HG02763 (cell line): ENCODE results near the gene CDSN.

Experiments used
- ATAC-seq: cut with Tn5 transposase; IDR thresholded peaks from one replicate; pipeline ENCODE4 v1.9.1; 2021; ENCODE audit warnings: mild to moderate bottlenecking, moderate library complexity; ENCODE audit not compliant: unreplicated experiment

CDSN gene

DNA sequence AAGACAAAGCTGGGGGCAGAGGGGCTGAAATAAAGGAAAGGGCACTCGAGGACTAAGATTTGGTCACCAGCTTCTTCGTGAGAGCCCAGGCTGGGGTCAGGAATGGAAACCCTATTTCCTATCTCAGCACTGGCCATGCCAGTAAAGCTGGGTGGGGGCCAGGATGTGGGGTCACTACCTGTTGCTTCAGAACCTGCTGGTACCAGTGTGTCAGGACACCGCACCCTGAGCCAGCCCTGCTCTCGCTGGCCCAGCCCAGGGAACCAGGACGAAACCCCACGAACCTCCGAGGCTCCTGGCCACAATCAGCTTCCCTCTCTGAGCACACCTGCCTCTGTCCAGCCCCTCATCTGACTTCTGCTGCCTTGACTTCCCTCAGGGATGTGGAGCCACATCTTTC is 2.1 kb downstream of the CDSN start:
- no peak for ATAC-seq

DNA sequence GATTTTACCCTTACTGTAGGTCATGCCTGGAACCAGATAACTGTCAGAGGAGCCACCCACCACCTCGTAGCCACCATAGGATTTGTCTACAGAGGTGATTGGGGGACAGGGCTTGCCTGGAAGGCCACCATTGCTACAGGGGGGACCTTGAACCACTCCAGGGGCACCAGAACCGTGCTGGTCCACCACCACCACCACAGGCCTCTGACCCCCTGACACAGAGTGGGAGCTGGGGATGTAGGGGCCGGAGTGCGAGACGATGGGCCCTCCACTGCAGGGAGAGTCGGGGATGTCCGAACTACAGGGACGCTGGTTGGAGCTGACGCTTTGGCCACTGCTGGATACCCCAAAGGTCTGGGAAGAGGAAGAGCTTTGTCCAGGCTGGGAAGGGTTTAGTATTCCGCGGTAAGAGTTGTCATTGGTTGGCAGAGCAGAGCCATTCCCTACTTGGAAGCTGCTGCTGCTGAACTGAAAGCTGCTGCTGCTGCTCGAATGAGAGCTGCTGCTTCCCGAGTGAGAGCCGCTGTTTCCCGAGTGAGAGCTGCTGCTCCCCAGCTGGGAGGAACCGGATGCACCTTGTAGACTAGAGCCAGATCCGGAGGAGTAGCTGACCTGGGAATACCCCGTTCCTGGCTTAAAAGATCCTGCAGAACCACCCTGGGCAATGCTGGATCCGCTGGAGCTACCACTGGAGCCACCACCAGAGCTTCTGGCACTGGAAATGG is 3.4 kb downstream of the CDSN start:
- no peak for ATAC-seq

DNA sequence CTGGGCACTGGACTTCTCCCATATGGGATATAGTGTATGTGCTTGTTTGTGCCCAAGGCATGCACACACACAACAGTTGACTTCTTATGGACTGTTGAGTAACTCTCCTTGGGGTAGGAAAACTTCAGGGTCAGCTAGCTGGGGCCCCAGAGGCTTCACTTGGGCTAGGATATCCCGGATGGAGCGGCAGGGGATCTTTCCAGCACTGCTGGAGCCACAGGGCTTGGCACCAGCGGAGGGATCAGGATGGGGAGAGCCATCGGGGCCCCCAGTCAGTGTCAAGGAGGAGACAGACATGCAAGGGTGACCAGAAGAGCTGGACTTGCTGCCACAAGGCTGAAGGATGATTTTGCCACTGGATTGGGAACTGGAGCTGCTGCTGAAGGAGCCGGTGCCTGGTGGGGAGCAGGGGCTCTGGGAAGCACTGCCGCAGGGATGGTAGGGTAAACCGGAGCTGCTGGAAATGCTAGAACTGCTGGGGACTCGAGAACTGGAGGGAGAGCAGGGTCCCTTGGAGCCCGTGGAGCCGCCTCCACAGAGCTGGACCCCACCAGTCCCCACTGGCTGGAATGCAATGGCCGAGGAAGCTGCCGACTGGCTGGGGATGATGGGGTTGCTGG is 4.2 kb downstream of the CDSN start:
- ATAC-seq: no peak

DNA sequence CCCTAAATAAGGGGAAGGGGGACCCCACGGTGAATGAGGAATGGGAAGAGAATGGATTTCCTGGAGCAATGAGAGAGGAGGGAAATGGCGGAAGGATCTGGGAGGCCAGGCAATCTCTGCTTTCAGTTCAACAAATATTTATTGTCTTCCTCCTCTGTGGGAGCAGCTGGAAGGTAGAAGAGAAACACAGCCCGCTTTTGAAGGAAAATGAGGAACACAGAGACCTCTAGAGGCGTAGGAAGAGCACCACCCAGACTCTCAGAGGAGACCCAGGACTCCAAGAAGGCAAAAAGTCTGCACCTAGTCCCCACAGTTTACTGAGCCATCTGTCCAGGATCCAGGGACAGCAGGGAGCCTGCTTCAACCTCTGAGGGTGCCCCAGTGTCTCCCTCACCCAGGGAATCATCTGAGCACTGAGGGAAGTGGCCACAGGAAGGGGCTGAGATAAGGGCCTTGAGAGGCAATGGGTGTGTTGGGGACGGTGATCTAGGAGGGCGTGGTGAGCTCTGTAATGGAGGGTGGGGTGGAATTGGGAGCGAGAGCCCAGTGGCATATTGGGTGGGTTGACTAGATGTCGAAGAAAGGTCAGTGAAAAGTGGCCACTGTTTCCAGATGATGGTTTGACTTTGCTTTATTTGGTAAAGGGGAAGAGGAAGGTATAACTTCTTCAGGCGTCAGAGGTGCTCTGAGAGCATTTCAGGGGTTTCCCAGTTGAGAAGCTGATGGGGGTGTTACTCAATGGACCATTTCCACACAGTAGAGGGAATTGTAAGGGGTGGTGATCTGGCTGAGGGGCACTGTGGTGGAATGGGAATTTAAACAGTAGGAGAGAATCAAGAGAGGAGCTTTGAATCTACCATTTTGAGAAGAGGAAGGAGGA is 5.0 kb downstream of the CDSN start:
- no peak for ATAC-seq

DNA sequence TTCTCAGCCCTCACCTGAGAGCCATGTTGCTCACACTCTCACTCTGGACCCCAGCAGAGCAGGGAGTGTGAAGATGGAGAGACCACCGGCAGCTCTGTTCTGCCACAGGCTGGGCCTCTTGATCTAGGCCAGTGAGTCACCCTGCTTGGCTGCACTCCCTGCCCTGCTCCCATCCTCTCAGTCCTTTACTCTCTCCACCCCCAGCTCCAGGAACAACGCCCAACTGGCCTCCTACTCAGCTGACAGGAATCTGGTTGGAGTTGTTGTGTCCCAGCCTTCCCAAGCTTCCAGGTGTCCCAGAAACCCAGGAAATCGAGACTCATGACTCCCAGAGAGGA is 5.7 kb downstream of the CDSN start, which contains the start of gene PSORS1C1:
Gene PSORS1C1 (plus strand): TSS at position 260 of the 338 bp plus-strand sequence. CDS start 14,833 bp downstream, outside the sequence.
- ATAC-seq: no peak

DNA sequence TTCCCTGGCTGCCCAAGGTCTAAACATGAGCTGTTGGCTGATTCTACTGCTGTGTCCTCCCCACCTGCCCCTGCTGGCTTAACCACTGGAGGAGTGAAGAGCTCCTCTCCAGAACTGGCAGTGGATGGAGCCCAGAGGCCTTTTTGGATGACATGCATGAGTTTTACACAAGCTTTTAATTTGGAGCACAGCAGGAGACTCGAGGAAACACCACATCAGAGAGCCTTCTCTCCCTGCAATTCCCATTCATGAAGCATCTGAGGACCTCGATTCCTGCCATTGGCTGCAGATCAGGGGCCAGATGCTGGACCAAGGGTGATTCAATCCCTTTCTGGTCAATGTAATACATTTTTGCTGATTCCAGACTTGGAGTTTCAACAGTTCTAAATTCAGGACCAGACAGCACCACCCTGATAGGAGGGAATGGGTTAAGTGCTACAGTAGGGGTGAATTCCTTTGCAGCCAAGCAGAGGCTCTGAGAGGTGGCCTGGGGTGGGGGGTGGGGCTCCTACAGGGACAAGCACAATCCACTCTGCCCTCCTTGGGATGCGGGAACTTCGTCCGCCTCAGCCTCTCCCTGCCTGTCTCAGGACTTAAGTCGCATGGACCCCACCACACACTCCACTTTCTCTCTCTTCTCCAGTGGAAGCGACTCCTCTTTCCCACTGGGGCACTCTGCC is 6.2 kb downstream of the CDSN start:
- no peak for ATAC-seq

DNA sequence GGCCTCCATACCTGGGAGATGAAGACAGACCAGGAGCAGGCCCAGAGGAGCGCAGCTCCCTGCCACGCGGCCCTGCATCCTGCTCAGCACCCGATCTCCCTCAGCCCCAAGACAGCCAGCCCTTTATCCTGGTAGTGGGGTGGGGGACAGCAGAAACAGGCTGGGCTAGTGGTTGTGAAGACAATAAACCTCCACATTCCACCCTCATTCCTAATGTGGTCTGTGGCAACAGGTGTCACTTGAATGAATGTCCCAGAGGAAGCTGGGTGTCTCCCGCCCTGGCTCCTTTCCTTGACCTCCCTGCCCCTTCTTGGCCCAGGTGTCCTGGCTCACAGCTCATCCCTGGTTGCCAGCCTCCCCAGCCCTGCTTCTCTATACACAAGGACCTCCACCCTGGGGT is 7.8 kb downstream of the CDSN start, which contains the start of gene C6orf15:
Gene C6orf15 (minus strand): TSS at position 98 of the 400 bp plus-strand sequence. CDS start 20 bp downstream, at position 78.
- no peak for ATAC-seq

DNA sequence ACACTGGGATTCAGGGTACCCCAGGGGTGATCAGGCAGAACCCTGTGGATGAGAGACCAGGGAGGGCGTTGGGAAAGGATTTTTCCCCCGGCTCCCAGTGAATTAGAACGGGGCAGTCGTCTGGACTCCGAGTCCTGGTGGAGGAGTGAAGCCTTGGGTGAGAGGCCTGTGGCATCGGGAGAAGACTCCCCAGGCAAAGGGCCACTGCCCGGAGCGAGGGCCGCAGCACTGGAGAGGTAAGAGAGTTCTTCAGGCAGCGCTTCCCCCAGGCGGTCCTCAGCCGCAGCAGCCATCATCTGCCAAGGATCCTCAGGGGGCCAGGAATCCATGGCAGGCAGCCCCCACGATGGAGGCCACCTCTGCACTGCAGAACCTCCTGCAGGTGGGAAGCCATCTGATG is 8.5 kb downstream of the CDSN start:
- no peak for ATAC-seq

DNA sequence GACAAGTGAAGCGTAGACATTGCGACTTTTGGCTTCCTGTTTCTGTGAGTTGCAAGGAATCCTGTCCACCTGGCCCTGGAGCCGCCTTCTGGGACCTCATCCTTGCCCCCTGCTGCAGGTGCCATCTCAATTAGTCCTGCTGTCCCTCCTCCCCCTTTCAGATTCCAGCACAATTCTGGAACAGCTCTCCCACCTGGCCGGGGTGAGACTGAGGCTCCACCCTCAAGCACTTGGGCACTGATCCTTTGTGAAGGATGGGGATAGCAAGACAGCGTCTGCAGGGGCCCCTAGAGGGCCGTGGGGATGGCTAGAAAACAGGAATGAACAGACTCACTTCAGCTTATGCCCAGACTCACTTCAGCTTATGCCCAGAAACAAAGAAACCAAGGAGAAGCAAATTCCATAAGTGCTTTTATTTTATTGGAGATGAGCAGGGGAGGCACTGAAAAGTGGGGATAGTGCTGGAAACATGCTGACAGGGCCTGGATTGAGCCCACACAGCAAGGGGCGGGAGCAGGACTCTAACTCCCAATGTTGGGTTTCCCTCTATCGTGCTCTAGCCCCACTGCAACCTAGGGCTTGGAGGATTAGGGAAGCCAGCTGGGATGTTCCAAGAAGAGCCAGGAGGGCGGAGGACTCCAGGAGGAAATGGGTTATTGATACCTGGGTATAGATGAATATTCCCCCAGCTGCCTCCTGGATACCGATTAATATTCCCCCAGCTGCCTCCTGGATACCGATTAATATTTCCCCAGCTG is 9.2 kb downstream of the CDSN start:
- ATAC-seq: no peak

DNA sequence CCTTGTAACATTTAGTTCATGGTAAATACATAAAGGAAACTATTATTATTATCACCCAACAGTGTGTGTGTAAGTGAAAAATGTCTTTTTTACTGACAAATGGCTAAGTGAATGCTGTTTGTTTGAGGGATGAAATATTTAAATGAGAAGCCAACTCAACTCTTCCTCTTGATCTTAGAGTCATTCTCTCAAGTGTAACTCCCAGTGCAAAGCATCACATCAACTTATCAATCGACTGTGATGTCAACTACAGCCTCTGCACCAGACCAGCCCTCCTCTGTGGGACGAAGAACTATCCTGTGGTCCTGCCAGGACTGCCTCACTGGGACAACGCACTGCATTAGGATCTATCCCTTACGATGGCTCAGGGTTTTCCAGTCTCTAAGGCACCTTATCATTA is 13.2 kb downstream of the CDSN start:
- no peak for ATAC-seq

DNA sequence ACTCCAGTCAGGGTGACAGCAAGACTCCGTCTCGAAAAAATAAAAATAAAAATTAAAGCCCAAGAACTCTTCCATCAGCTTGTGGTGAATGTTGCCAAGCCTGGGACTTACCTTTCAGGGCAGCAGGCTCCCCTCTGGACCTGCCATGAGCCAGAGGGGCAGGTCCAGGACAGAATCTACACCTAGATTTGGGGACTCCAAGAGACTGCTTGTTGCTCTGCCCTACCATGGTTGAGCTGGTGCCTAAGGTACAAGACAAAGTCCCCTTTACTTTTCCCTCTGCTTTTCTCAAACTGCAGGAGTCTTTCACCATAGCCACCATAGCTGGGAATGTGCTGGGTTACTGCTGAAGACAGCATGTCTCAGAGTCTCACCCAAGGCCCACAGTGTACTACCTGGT is 17.1 kb downstream of the CDSN start:
- ATAC-seq: no peak

DNA sequence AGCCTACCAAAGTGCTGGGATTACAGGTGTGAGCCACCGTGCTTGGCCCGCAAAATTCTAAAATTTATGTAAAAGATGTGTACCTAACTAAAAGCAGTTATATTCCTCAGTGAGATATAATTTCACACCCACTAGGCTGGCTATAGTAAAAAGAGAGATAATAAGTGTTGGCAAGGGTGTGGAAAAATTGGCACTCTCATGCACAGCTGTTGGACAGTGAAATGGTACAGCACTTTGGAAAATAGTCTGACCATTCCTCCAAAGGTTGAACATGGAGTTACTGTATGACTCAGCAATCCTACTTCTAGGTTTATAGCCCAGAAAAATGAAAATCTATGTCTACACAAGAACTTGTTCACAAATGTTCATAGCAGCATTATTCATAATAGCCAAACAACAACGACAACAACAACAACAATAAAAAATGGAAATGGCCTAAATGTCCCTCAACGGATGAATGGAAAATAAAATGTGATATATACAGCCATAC is 21.8 kb downstream of the CDSN start:
- no peak for ATAC-seq

DNA sequence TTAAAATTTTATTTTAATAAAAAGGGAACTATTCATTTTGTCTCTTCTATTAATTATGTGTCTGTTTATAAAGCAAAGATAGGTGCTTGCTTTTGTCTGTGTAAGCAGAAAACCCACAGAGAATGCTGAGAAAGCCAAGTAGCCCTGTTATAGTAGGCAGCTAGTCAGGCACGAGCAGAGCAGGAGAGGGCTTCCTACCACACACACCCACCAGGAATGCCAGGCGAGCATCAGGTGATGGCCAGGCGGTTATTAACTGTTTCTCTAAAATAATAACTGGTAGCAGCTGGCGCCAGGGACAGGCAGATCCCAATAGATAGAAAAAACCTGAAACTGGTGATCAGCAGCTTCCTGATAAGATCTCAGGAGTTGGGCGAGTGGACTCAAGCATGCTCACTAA is 23.6 kb downstream of the CDSN start:
- no peak for ATAC-seq

DNA sequence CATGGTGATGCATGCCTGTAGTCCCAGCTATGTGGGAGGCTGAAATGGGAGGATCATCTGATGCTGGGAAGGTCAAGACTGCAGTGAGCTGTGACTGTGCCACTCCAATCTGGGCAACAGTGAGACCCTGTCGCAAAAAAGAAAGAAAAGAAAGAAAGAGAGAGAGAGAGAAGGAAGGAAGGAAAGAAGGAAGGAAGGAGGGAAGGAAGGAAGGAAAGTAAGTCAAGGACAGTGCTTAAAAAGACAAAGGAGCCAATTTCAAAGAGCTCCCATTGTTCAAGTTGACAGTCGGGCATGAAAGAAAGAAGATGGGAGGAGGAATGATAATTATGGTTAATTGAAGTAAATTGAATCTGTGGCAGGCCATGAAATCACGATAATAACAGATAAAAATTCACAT is 24.0 kb downstream of the CDSN start:
- no peak for ATAC-seq

DNA sequence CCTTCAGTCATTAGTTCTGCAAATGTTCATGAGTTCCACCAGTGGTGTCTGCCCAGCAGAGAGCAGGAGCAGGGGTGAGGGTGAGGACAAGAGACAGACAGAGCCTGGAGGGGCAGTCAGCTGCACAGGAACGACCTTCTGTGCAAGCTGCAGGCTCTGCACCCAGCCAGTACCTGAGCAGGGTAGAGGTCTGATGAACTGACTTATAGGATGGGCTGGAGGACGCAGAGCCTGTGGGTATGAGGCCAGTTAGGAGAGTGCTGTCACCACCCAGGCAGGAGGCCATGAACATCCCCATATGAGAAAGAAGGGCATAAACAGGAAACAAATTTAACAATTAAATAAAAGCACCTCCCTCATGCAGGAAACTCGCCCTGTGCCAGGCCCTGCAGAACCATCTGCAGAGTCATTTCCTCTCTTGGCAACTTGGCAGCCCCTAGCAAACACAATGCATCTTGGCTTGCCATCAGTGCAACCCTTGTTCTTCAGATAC is 25.8 kb downstream of the CDSN start:
- no peak for ATAC-seq

DNA sequence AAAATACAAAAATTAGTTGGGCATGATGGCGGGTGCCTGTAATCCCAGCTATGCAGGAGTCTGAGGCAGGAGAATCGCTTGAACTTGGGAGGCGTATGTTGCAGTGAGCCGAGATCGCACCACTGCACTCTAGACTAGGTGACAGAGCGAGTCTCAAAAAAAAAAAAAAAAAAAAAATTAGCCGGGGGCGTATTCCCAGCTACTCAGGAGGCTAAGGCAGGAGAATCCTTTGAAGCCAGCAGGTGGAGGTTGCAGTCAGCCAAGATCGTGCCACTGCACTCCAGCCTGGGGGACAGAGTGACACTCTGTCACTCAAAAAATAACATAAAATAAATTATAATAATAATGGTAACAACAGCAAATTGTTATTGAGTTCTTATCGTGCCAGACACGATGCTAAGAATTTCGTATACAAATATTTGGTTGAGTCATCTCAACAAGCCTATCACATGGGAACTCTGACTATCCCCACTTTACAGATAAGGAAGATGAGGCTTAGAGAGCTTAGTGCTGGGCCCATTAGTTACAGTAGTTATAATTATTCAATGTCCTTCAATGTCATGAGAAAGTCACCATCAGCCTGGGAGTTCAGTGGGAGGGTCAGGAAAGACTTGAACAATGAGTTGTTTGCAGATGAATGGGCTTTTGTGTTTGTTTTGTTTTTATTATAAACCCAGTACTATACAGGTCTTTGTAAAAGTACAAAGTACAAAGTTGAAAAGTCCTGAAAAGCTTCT is 27.3 kb downstream of the CDSN start:
- no peak for ATAC-seq

DNA sequence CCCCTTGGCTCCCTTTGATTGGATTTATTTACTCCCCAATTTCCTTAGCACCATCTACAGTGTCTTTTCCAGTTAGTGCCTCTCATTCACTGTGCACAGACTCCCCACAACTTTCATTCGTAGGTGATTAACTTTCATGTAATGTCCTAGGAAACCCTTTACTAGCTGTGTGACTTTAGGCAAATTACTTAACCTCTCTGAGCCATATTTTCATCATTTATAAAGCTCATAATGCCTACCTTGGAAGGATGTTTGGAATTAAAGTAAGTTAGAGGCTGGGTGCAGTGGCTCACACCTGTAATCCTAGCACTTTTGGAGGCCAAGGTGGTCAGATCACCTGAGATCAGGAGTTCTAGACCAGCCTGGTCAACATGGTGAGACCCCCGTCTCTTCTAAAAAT is 28.0 kb downstream of the CDSN start:
- no peak for ATAC-seq

DNA sequence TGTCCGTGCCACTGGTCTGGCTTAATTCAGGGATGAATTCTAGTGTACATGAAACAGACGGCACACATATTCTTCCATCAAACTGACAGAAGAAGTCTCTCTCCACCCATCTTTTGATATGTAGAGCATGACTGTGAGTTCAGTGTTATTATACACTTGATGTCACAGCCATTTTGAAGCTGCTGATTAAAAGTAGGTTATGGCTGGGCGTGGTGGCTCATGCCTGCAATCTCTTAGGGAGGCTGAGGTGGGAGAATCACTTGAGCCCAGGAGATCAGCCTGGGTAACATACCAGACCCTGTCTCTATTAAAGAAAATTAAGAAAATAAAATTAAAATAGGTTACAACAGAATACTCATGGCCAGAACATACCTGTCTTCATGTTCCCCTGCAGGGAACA is 28.6 kb downstream of the CDSN start:
- no peak for ATAC-seq

DNA sequence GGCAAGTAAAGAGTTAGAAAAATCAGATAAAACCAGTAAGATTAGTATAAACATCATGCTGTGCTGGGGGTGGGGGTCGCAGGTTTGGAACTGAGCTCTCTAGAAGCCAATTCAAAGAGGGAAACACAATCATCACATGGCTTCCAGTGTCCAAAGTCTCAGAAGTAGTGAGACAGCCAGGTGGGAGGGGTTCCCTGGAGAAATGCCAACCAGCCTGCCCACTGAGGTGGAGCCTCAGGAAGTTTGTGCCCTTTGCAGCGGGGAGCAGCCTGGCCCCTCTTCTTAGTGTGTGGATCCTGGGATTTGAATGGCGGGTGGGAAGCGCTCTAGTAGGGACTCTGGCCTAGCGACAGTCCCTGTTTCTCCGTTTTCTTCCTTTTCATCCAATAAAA is 29.3 kb downstream of the CDSN start:
- ATAC-seq: no peak
